ENCODE results near the gene HNRNPH1.

The HNRNPH1 gene

GRCh38 chr5:179621551-179622214, 1.8 kb downstream of the HNRNPH1 start:
- DNase-seq (ENCODE audit: low spot score) = no peak

DNA sequence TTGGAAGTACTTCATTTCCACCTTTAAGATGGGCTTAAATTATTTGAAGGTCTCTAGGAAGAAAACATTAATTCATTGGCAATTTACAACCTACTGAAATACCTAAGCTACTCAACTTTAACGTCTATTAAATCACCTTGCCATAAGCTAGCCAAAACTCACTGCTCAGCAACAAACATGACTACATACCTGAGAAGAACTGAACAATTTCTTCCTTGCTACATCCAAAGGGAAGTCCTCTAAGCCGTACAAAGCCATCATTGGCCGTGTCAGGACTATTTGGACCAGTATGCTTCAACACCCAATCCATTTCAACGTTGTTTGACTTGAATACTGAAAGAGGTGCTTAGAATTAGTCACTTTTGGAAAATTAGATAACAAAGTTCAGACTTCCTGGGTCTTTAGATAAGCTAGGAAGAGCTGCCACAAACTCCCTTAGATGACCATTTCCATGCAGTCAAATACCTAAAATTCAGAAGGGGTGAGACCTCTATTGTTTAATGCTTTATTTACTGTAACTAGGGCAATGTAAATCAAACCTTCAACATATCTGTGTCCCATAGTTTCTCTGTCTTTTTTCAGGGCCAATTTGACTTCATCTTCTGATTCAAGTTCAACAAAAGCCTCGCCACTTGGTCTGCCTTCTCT, 2.6 kb downstream of the HNRNPH1 start:
- DNase-seq (ENCODE audit: low spot score) = no peak

GRCh38 chr5:179620293-179620692, 3.2 kb downstream of the HNRNPH1 start:
- no peak for DNase-seq (ENCODE audit: low spot score)

DNA sequence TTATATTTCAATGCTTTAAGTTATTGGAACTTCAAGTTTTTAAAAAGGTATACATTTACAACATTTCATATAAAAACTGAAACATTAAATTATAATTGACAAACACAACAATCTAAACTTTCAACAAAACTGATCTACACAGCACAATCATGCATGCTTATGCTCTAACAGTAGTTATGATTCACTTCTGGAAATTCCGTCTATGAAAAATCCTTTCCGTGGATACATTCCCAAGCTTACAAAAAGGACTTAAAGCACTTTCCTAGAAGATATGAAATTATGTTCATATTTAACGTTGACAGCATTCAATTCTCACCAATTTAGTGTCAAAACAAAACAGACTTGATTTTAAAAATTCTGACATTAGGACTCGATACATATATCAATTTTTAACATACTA, 3.7 kb downstream of the HNRNPH1 start:
- no peak for DNase-seq (ENCODE audit: low spot score)

DNA sequence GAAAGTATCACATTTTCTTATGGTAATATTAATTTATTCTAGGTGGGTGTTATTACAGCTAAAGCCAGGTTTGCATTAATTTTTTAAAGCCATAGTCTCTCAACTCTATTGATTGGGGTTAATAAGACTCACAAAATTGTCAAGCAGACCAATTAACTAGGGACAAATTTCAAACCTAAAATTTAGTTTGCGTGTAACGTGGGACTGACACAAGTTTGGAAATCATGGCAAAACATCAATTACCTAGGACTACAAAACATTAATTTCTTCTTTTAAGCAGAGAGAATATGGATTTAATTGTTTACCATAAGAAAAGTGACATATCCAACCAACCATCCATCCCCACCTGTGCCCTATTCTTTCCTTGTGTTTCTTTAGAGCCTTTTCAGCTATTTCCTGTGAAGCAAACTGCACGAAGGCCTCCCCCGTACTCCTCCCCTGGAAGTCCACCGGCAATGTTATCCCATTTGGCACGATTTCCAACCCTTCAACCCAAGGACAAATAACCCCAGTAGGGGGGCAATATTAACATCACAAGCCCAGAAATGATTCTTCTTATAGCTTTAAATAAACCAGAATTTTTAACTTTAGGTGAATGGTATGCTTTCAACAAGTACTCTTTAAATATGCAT, 4.4 kb downstream of the HNRNPH1 start:
- DNase-seq (ENCODE audit: low spot score) = no peak

- DNase-seq (ENCODE audit: low spot score) = no peak
Measured at GRCh38 chr5:179617930-179618329, 5.5 kb downstream of the HNRNPH1 start.

- DNase-seq (ENCODE audit: low spot score) = no peak
Measured at GRCh38 chr5:179616002-179616594, 7.4 kb downstream of the HNRNPH1 start.

GRCh38 chr5:179615203-179615602, 8.3 kb downstream of the HNRNPH1 start:
- DNase-seq (ENCODE audit: low spot score) = no peak

GRCh38 chr5:179614745-179615144, 8.7 kb downstream of the HNRNPH1 start:
- DNase-seq (ENCODE audit: low spot score) = no peak

DNA sequence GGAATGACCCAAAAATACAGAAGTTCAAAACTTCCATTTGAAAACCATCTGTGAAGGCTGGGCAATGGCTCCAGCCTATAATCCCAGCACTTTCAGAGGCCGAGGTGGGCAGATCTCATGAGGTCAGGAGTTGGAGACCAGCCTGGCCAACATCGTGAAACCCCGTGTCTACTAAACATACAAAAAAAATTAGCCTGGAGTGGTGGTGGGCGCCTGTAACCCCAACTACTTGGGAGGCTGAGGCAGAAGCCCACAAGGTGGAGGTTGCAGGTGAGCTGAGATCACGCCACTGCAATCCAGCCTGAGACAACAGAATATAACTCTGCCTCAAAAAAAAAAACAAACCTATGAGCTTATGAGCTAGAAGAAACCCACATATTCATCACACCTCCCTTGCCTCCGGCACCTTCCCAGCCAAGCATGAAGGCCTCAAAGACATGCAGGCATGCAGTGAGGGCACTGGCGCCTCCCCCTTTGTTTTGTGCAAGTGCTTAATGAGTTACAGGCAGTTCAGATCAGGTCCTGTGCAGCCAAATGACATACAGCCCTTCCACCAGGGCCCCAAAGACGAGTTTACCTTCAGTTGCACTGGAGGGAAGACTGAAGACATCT, 9.9 kb downstream of the HNRNPH1 start:
- no peak for DNase-seq (ENCODE audit: low spot score)

GRCh38 chr5:179612577-179613459, 10.7 kb downstream of the HNRNPH1 start:
- no peak for DNase-seq (ENCODE audit: low spot score)

DNA sequence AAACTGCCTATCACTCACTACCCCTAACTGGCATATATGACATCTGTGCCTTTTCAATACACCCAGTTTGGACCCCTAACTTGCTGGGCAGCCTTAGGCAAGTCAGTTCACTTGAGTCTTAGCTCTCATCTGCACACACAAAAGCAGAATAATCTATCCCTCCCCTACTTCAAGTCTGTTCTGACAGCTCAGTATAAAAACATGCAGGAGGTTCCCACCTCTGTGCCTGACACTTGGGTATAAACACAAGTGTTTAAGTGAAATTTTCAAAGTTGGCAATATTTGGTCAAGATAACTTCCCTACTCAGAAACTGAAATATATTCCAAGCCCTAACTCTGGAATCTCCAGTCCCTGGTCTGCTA, 12.6 kb downstream of the HNRNPH1 start:
- no peak for DNase-seq (ENCODE audit: low spot score)

DNA sequence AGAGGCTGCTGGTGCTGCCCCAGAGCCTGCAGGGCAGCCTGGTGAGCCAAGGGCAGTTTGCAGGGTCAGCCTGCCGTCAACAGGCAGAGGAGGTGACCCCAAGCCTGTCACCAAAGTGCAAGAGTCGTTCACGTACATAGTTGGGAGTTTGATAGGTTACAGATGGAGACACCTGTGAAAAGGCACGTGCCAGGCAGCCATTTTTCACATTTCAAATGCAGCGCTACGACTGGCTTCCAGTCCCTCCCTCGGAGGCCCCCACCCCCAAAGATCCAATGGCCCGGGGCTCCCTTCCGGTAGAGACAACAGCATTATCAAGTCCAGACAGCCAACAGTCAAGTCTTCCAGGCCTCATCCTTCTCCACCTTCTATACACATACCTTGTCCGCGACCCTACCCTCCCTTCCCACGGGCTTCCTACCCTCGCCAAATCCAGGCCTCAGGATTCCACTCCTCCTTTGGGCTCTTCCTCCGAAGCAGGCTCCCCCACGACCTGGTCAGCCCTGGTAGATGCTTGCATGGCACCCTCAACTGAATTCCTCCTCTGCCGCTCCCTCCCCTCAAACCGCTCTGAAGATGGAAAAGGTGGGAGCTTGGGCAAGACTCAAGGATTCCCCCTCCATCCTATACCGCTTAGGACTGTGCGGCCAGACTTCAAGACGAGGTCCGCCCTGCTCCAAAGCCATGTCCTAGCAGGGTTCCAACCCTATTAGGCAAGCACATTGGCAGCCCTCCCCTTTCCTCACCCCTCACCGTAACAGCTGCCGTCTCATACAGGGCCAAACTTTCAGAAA, 13.2 kb downstream of the HNRNPH1 start:
- DNase-seq (ENCODE audit: low spot score) = no peak

GRCh38 chr5:179609834-179610108, 13.7 kb downstream of the HNRNPH1 start:
- no peak for DNase-seq (ENCODE audit: low spot score)

- DNase-seq (ENCODE audit: low spot score) = no peak
Measured at GRCh38 chr5:179608131-179608581, 15.3 kb downstream of the HNRNPH1 start.

- DNase-seq (ENCODE audit: low spot score) = no peak
Measured at GRCh38 chr5:179607160-179607931, 16.1 kb downstream of the HNRNPH1 start.

- no peak for DNase-seq (ENCODE audit: low spot score)
Measured at GRCh38 chr5:179606910-179607159, 16.6 kb downstream of the HNRNPH1 start.

GRCh38 chr5:179606071-179606909, 17.2 kb downstream of the HNRNPH1 start:
- no peak for DNase-seq (ENCODE audit: low spot score)

GRCh38 chr5:179605026-179605833, 18.2 kb downstream of the HNRNPH1 start:
- no peak for DNase-seq (ENCODE audit: low spot score)

Data from COLO829 (cell line).